Epithelial cell of esophagus (primary cell): Measurements from ENCODE around the gene PDZK1IP1.

ENCODE experiments used
- DNase-seq: peaks from one replicate; pipeline ENCODE4 v3.0.0; 2010; ENCODE audit warnings: low read depth
- H3K4me3 ChIP-seq: 2 replicates; pipeline ENCODE4 v1.5.1; 2011; ENCODE audit warnings: mild to moderate bottlenecking, low read length, control low read depth
- CTCF ChIP-seq: IDR thresholded peaks from 2 replicates; pipeline ENCODE4 v1.5.1; 2011; ENCODE audit warnings: low read depth, mild to moderate bottlenecking, low read length, control low read depth, inconsistent platforms; ENCODE audit not compliant: insufficient read depth; ENCODE audit errors: missing control alignments

PDZK1IP1 gene

GRCh38 chr1:47213230-47213963 is 23.6 kb upstream of the PDZK1IP1 start:
- no peak overlapping the region for H3K4me3 ChIP-seq

GRCh38 chr1:47212636-47213229 is 22.9 kb upstream of the PDZK1IP1 start:
- DNase-seq = no peak
- H3K4me3 ChIP-seq = no peak overlapping the region
- no peak for TF ChIP-seq CTCF

More at GRCh38 chr1:47213230-47213963, 23.6 kb upstream of the PDZK1IP1 start:
- no peak for DNase-seq
- TF ChIP-seq CTCF = no peak

- H3K4me3 ChIP-seq = no peak overlapping the region
- TF ChIP-seq CTCF = no peak
- DNase-seq = no peak
These were observed 22.0 kb upstream of the PDZK1IP1 start for GRCh38 chr1:47211796-47212269.

GRCh38 chr1:47210666-47211065 is 20.8 kb upstream of the PDZK1IP1 start:
- H3K4me3 ChIP-seq = no peak overlapping the region
- no peak for TF ChIP-seq CTCF
- peak; percentile 22 for DNase-seq

GRCh38 chr1:47209725-47210325 is 20.0 kb upstream of the PDZK1IP1 start:
- TF ChIP-seq CTCF = no peak
- H3K4me3 ChIP-seq = no peak overlapping the region
- peak; percentile 59 for DNase-seq

- TF ChIP-seq CTCF = no peak
- DNase-seq = no peak
These were observed 19.3 kb upstream of the PDZK1IP1 start for GRCh38 chr1:47209091-47209490.

More at GRCh38 chr1:47209091-47209490, 19.3 kb upstream of the PDZK1IP1 start:
- no peak overlapping the region for H3K4me3 ChIP-seq
